DND-41 (cell line): ENCODE data around the gene CRAMP1.

Source experiments
- ATAC-seq: fragments of 200-7000 bp; cut with Tn5 transposase; 3 replicates; pipeline ENCODE4 v1.9.1; 2021; ENCODE audit warnings: low read depth; ENCODE audit not compliant: insufficient read depth
- DNase-seq: peaks from one replicate; pipeline ENCODE4 v3.0.0-alpha.2; 2020
- H2AFZ ChIP-seq: 2 replicates; pipeline ENCODE4 v1.6.0; 2012; ENCODE audit warnings: low read depth, low read length
- H3K27ac ChIP-seq: 2 replicates; pipeline ENCODE4 v1.5.1; 2012; ENCODE audit warnings: low read length, inconsistent platforms
- H3K27me3 ChIP-seq: fragments of 200-600 bp; sonication (generic); 2 replicates; pipeline ENCODE4 v1.6.0; 2012; ENCODE audit warnings: low read length, mild to moderate bottlenecking, inconsistent platforms; ENCODE audit not compliant: insufficient read depth, poor library complexity
- H3K36me3 ChIP-seq: 2 replicates; pipeline ENCODE4 v1.5.1; 2012; ENCODE audit warnings: low read length, inconsistent platforms; ENCODE audit not compliant: insufficient read depth
- H3K4me1 ChIP-seq: 2 replicates; pipeline ENCODE4 v1.5.1; 2012; ENCODE audit warnings: mild to moderate bottlenecking, low read length; ENCODE audit not compliant: insufficient read depth
- H3K4me2 ChIP-seq: 2 replicates; pipeline ENCODE4 v1.6.0; 2012; ENCODE audit warnings: mild to moderate bottlenecking, moderate library complexity, low read length, inconsistent platforms; ENCODE audit not compliant: insufficient read depth
- H3K4me3 ChIP-seq, 2 experiments: fragments of 200-600 bp in 1 of 2; shearing (Covaris generic) in 1 of 2; 2 replicates each; pipeline ENCODE4 v1.5.1; 2012 to 2016; ENCODE audit warnings: inconsistent platforms in 2 of 2, low read length in 2 of 2, mild to moderate bottlenecking in 2 of 2, low read depth in 1 of 2, moderate library complexity in 1 of 2
- H3K79me2 ChIP-seq: 2 replicates; pipeline ENCODE4 v1.6.0; 2012; ENCODE audit warnings: low read length, inconsistent platforms; ENCODE audit not compliant: insufficient read depth
- H3K9ac ChIP-seq: 2 replicates; pipeline ENCODE4 v1.6.0; 2012; ENCODE audit warnings: low read depth, mild to moderate bottlenecking, inconsistent platforms, low read length, moderate library complexity
- H3K9me3 ChIP-seq: 2 replicates; pipeline ENCODE4 v1.5.1; 2012; ENCODE audit warnings: low read length, moderate library complexity, mild to moderate bottlenecking, inconsistent platforms; ENCODE audit not compliant: insufficient read depth, severe bottlenecking
- H4K20me1 ChIP-seq: 2 replicates; pipeline ENCODE4 v1.6.0; 2012; ENCODE audit warnings: low read length; ENCODE audit not compliant: insufficient read depth
- EZH2 ChIP-seq: IDR thresholded peaks from 3 replicates; pipeline ENCODE4 v1.6.1; 2012; ENCODE audit warnings: borderline replicate concordance, low read depth, mild to moderate bottlenecking, moderate library complexity, low read length, inconsistent platforms; ENCODE audit not compliant: severe bottlenecking
- TF ChIP-seq, protein P1 (sequence below): IDR thresholded peaks from 2 replicates; pipeline ENCODE4 v1.5.1; 2012; ENCODE audit warnings: borderline replicate concordance, low read length, moderate library complexity, mild to moderate bottlenecking; ENCODE audit not compliant: poor library complexity, severe bottlenecking; ENCODE audit errors: extremely low read depth

The CRAMP1 gene

DNA sequence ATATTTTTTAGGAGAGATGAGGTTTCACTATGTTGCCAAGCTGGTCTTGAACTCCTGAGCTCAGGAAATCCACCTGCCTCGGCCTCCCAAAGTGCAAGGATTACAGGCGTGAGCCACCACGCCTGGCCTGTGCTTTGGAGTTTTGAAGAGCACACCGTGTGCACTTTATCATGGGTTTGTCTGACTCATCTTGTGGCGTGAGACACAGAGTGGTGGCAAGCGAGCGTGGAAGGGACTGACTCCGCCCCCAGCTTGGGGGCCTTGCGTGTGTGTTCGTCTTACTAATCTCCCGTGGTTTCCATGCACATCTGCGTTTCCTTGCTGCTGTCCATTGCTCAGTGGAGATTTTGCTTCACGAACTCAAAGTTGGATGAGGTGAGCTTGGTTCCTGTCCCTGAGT is 22.9 kb downstream of the CRAMP1 start:
- H3K9ac ChIP-seq, result no peak overlapping the region
- H3K79me2 ChIP-seq, result peaks cover 59% of the 10 kb centered on the region
- no peak overlapping the region for H3K4me3 ChIP-seq
- H3K36me3 ChIP-seq, result peaks cover 91% of the 10 kb centered on the region
- H3K4me1 ChIP-seq, result no peaks in the 10 kb centered on the region
- H3K4me2 ChIP-seq, result no peak overlapping the region
- H3K27me3 ChIP-seq, result no peaks in the 10 kb centered on the region
- H3K27ac ChIP-seq, result no peak overlapping the region
- DNase-seq (no peak), ATAC-seq (no peak)
- TF ChIP-seq EZH2, result no peak
- TF ChIP-seq, protein P1, sequence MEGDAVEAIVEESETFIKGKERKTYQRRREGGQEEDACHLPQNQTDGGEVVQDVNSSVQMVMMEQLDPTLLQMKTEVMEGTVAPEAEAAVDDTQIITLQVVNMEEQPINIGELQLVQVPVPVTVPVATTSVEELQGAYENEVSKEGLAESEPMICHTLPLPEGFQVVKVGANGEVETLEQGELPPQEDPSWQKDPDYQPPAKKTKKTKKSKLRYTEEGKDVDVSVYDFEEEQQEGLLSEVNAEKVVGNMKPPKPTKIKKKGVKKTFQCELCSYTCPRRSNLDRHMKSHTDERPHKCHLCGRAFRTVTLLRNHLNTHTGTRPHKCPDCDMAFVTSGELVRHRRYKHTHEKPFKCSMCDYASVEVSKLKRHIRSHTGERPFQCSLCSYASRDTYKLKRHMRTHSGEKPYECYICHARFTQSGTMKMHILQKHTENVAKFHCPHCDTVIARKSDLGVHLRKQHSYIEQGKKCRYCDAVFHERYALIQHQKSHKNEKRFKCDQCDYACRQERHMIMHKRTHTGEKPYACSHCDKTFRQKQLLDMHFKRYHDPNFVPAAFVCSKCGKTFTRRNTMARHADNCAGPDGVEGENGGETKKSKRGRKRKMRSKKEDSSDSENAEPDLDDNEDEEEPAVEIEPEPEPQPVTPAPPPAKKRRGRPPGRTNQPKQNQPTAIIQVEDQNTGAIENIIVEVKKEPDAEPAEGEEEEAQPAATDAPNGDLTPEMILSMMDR, result no peak
- H4K20me1 ChIP-seq, result peaks cover 53% of the 10 kb centered on the region
- H3K9me3 ChIP-seq, result no peaks in the 10 kb centered on the region
- no peak overlapping the region for H2AFZ ChIP-seq

DNA sequence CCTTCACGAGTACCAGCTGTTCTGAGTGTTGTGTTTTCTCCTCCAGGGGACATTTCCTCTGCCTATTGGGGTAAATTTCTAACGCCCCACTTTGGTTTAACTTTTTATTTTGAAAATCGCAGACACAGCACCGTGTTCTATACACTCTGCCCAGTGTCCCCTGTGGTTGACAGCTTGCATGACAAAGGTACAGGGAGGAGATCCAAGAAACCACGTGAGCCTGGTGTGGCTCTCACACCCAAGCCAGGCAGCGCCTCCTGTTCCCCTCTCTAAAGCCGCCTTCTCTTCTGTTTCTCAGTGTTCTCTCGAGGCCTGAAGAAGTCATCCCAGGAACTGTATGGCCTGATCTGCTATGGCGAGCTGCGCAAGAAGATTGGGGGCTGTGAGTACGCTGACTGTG is 25.4 kb downstream of the CRAMP1 start:
- H3K4me2 ChIP-seq, result no peak overlapping the region
- H3K27me3 ChIP-seq, result no peaks in the 10 kb centered on the region
- H3K4me3 ChIP-seq, result no peak overlapping the region
- no peak overlapping the region for H3K9ac ChIP-seq
- no peak for DNase-seq
- TF ChIP-seq EZH2, result no peak
- TF ChIP-seq, protein P1, result no peak
- no peak overlapping the region for H2AFZ ChIP-seq
- no peaks in the 10 kb centered on the region for H3K9me3 ChIP-seq
- H3K27ac ChIP-seq, result no peak overlapping the region
- H3K4me1 ChIP-seq, result no peaks in the 10 kb centered on the region
- ATAC-seq, result no peak
- H3K79me2 ChIP-seq, result peaks cover 43% of the 10 kb centered on the region
- H3K36me3 ChIP-seq, result peaks cover 91% of the 10 kb centered on the region
- peaks cover 57% of the 10 kb centered on the region for H4K20me1 ChIP-seq

DNA sequence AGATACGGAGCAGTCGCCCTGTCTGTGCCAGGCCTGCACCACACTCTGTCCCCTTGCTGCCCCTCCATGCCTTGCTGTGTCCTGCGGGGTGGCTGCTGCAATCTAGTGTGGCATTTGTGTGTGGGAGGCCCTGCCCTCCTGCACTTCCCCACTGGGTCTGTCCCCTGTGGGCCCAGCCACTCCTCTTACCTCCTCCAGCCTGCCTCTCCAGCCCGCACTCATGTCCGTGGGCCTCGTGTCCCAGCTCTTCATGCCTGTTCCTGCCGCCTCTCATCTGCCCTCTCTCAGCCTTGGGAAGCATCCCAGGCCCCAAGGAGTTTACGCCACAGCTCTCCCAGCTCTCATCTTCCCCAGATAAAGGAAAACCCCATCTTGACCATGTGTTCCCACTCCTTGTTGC is 26.6 kb downstream of the CRAMP1 start:
- Histone ChIP-seq H3K4me2 (no peak overlapping the region), H3K36me3 (peaks cover 90% of the 10 kb centered on the region), H3K4me1 (no peaks in the 10 kb centered on the region), H3K9me3 (no peaks in the 10 kb centered on the region), H3K4me3 (no peak overlapping the region), H4K20me1 (peaks cover 56% of the 10 kb centered on the region), H3K27ac (no peak overlapping the region), H3K9ac (no peak overlapping the region), H2AFZ (no peak overlapping the region), H3K27me3 (no peaks in the 10 kb centered on the region), H3K79me2 (peaks cover 33% of the 10 kb centered on the region)
- DNase-seq, result no peak
- TF ChIP-seq, protein P1, result no peak
- TF ChIP-seq EZH2, result no peak
- ATAC-seq, result no peak

DNA sequence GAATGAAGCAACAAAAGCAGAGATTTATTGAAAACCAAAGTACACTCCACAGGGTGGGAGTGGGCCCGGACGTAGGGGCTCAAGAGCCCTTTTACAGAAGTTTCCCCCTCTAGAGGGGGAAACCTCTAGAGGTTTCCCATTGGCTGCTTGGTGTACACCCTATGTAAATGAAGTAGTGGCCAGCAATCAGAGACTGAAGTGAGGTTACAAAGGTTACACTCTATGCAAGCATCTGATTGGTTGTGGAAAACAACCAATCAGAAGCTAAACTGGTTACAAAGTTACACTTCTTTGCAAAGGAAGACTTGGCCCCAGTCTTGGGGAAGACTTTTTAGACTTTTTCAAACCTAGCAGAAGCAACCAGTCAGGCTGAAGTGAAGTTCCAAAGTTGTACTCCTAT is 27.1 kb downstream of the CRAMP1 start:
- no peak overlapping the region for H3K4me3 ChIP-seq
- no peak overlapping the region for H3K4me2 ChIP-seq
- no peaks in the 10 kb centered on the region for H3K4me1 ChIP-seq
- no peaks in the 10 kb centered on the region for H3K9me3 ChIP-seq
- no peak overlapping the region for H3K27ac ChIP-seq
- DNase-seq, result no peak
- H2AFZ ChIP-seq, result no peak overlapping the region
- no peaks in the 10 kb centered on the region for H3K27me3 ChIP-seq
- H3K36me3 ChIP-seq, result peaks cover 90% of the 10 kb centered on the region
- H3K9ac ChIP-seq, result no peak overlapping the region
- no peak for ATAC-seq
- H4K20me1 ChIP-seq, result peaks cover 58% of the 10 kb centered on the region
- no peak for TF ChIP-seq EZH2
- TF ChIP-seq, protein P1, result no peak
- peaks cover 31% of the 10 kb centered on the region for H3K79me2 ChIP-seq
